Measurements from ENCODE around the gene C15orf39. TPM values are rescaled to one million over a fixed set of nuclear protein-coding genes. Genes with fewer than 3 reads are reported as not detected.
"Not testable (repeated sequence)": the region's sequence is repeated elsewhere in the genome, so short reads cannot be mapped to it uniquely, and the experiment has no call there.

Gene C15orf39
- total RNA-seq, 2 donors from 2014 or later: 16.5 to 22.0 TPM

GRCh38 chr15:75237316-75237982, 35.8 kb downstream of the C15orf39 start:
- DNase-seq (no peak), ATAC-seq (replicated peaks in 1 of 2) (no peak)
- H3K4me1 Mint-ChIP-seq (ENCODE audit: low read depth): peaks cover 7% of the 10 kb centered on the region
- H3K27ac Mint-ChIP-seq: no peak overlapping the region
- no peak overlapping the region for H3K4me3 Mint-ChIP-seq
- peaks cover 20% of the 10 kb centered on the region for H3K27me3 Mint-ChIP-seq (ENCODE audit: low read depth)
- H3K36me3 Mint-ChIP-seq (ENCODE audit: insufficient read depth in 2 of 2): no peaks in the 10 kb centered on the region
- H3K9me3 Mint-ChIP-seq: no peaks in the 10 kb centered on the region

DNA sequence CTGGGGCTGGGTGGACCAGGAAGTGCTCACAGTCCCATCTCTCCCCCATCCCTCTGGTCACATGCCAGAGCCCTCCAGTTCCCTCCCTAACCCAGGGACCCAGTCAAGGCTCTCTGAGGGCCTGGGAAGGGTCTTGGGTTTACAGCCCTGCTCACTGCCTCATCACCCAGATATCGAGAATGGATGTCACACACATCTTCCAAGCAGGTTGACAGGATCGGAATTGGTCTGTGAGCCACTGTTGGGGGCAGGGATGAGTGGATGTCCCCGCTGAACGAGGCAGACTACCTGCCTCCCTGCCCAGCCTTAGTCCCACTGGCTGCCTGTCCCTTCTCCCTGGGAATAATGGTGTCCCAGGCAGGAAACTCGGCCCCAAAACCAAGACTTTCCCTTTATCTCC, 36.5 kb downstream of the C15orf39 start:
- Mint-ChIP-seq H3K36me3 (ENCODE audit: insufficient read depth in 2 of 2) (no peaks in the 10 kb centered on the region), H3K9me3 (no peaks in the 10 kb centered on the region), H3K27ac (no peak overlapping the region), H3K4me1 (ENCODE audit: low read depth) (peaks cover 7% of the 10 kb centered on the region), H3K4me3 (no peak overlapping the region), H3K27me3 (ENCODE audit: low read depth) (peaks cover 17% of the 10 kb centered on the region)
- ATAC-seq (replicated peaks in 1 of 2) (no peak), DNase-seq (no peak)

DNA sequence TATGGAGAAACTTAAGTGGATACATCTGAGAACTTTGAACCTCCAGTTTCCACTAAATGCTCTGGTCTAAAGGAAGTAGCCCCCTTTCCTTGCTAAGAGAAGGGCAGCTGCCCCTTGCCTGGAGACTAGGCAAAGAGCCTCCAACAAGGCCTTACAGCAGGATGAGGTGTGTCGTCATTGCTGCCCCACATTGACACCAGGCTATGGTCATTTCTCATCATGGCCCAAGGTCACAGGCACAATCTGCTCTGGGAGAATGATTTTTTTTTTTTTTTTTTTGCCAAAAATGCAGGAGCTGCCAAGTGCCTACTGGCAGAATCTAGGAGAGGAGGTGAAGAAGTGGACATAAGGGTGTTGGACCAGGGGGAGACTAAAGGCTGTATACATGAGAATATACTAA, 44.1 kb downstream of the C15orf39 start:
- not testable (repeated sequence) for H3K27me3 Mint-ChIP-seq (ENCODE audit: low read depth); DNase-seq

GRCh38 chr15:75248991-75249390, 47.3 kb downstream of the C15orf39 start:
- not testable (repeated sequence) for H3K36me3 Mint-ChIP-seq (ENCODE audit: insufficient read depth in 2 of 2); DNase-seq; ATAC-seq (replicated peaks in 1 of 2); H3K27ac Mint-ChIP-seq; H3K9me3 Mint-ChIP-seq; H3K4me3 Mint-ChIP-seq; H3K27me3 Mint-ChIP-seq (ENCODE audit: low read depth); H3K4me1 Mint-ChIP-seq (ENCODE audit: low read depth)

More for the DNA sequence above, 44.1 kb downstream of the C15orf39 start:
- not testable (repeated sequence) for H3K9me3 Mint-ChIP-seq; H3K4me3 Mint-ChIP-seq; H3K27ac Mint-ChIP-seq; H3K36me3 Mint-ChIP-seq (ENCODE audit: insufficient read depth in 2 of 2); ATAC-seq (replicated peaks in 1 of 2); H3K4me1 Mint-ChIP-seq (ENCODE audit: low read depth)

GRCh38 chr15:75249726-75250125, 48.0 kb downstream of the C15orf39 start:
- no peaks in the 10 kb centered on the region for H3K36me3 Mint-ChIP-seq (ENCODE audit: insufficient read depth in 2 of 2)
- no peaks in the 10 kb centered on the region for H3K9me3 Mint-ChIP-seq
- no peaks in the 10 kb centered on the region for H3K4me1 Mint-ChIP-seq (ENCODE audit: low read depth)
- DNase-seq (no peak), ATAC-seq (replicated peaks in 1 of 2) (no peak)
- H3K4me3 Mint-ChIP-seq: no peak overlapping the region
- peaks cover 6% of the 10 kb centered on the region for H3K27me3 Mint-ChIP-seq (ENCODE audit: low read depth)
- H3K27ac Mint-ChIP-seq: no peak overlapping the region

DNA sequence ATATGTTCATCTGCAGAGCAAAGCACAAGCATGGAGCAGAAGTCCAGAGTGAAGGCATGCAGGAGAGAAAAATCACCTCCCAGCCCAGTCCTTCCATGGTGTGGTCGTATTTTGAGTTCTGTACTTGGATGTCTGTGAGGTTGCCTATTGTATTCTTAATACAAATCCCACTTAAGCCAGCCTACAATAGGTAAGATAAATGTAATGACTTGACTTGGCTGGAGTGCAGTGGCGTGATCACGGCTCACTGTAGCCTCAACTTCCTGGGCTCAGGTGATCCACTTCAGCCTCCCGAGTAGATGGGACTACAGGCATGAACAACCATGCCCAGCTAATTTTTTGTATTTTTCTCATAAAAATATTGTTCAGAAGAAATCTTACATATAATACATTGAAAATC, 49.7 kb downstream of the C15orf39 start:
- not testable (repeated sequence) for H3K4me1 Mint-ChIP-seq (ENCODE audit: low read depth); H3K36me3 Mint-ChIP-seq (ENCODE audit: insufficient read depth in 2 of 2); DNase-seq; H3K4me3 Mint-ChIP-seq; H3K9me3 Mint-ChIP-seq; H3K27ac Mint-ChIP-seq; ATAC-seq (replicated peaks in 1 of 2); H3K27me3 Mint-ChIP-seq (ENCODE audit: low read depth)

DNA sequence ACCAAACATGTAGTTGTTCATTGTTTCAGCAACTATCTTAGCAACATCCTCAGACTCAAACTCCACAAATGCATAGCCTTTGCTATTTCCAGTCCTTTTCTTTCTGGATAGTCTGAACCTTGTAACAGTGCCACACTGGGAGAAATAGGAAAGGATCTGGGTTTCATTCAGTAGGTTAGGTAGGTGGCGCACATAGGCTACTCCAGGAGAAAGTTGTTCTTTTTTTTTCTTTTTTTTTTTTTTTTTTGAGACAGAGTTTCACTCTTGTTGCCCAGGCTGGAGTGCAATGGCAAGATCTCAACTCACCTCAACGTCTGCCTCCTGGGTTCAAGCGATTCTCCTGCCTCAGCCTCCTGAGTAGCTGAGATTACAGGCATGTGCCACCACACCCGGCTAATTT, 50.6 kb downstream of the C15orf39 start:
- not testable (repeated sequence) for ATAC-seq (replicated peaks in 1 of 2); H3K4me1 Mint-ChIP-seq (ENCODE audit: low read depth); H3K9me3 Mint-ChIP-seq; H3K27me3 Mint-ChIP-seq (ENCODE audit: low read depth); H3K4me3 Mint-ChIP-seq; DNase-seq; H3K27ac Mint-ChIP-seq; H3K36me3 Mint-ChIP-seq (ENCODE audit: insufficient read depth in 2 of 2)

DNA sequence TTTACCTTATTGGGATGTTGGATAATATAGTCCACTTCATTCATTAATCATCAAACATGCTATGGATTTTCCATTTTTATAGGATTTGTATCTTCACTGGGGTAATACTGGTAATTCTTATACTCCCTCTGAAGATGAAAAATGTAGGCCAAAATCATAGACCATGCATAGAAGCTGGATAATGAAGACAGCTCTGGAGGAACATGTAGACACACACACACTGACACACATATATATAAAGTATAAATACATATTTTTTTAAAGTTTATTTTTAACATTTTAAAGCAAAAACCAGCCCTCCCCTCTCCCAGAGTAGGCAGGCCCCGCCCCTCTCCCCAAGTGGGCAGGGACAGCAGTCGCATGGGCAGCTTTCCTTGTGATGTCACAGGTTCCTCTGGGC, 56.4 kb downstream of the C15orf39 start, which contains the start of gene GOLGA6C:
GOLGA6C (plus strand) TSS at position 301 of the 400 bp plus-strand sequence. CDS start 265 bp downstream, outside the sequence.
- H3K4me1 Mint-ChIP-seq (ENCODE audit: low read depth); H3K4me3 Mint-ChIP-seq; H3K9me3 Mint-ChIP-seq; H3K36me3 Mint-ChIP-seq (ENCODE audit: insufficient read depth in 2 of 2); ATAC-seq (replicated peaks in 1 of 2); DNase-seq; H3K27me3 Mint-ChIP-seq (ENCODE audit: low read depth); H3K27ac Mint-ChIP-seq: not testable (repeated sequence)

DNA sequence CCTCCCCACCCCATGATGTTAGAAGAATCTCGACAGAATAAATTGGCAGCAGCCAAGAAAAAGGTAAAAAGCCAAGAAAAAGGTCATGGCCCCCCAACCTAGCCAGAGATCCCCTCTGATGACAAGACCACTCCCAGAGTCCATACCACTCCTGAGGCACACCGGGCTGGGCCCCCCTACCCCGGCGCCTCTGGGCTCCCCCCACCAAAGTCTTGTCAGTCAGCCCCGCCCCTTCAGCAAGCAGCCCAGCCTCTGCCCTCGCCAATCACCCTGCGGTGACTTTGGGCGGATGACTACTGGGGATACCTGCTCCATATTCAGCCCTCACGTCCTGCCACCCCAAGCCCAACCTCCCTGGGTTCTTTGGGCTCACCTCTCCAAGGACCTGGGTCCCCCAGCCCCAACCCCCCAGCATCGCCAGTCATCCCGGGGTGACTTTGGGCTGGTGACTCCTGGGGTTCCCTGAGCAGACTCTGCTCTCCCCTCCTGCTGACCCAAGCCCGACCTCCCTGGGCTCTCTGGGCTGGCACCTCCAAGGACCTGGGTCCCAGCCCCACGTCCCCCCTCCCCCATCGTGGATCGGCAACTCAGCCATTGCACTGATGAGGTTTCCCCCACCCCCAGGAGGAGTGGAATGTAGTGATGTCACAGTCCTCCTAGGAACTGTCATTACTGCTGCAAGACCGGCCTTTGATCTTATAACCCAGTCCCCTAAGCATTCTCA, 57.1 kb downstream of the C15orf39 start:
- H3K27ac Mint-ChIP-seq; H3K4me1 Mint-ChIP-seq (ENCODE audit: low read depth); H3K36me3 Mint-ChIP-seq (ENCODE audit: insufficient read depth in 2 of 2); H3K27me3 Mint-ChIP-seq (ENCODE audit: low read depth); H3K9me3 Mint-ChIP-seq; ATAC-seq (replicated peaks in 1 of 2); H3K4me3 Mint-ChIP-seq; DNase-seq: not testable (repeated sequence)

GRCh38 chr15:75259873-75260272, 58.2 kb downstream of the C15orf39 start:
- H3K4me1 Mint-ChIP-seq (ENCODE audit: low read depth); ATAC-seq (replicated peaks in 1 of 2); H3K27me3 Mint-ChIP-seq (ENCODE audit: low read depth); H3K4me3 Mint-ChIP-seq; H3K36me3 Mint-ChIP-seq (ENCODE audit: insufficient read depth in 2 of 2); H3K27ac Mint-ChIP-seq; H3K9me3 Mint-ChIP-seq; DNase-seq: not testable (repeated sequence)

Other genes starting within 250 kb of the C15orf39 start
- 1 to 10 TPM; 2.2 to 3.6 TPM for gene RPP25, start 245.1 kb upstream of the C15orf39 start, total RNA-seq
- 1 to 10 TPM in 1 of 2 donors, under 1 TPM in 1; 0.31 to 1.2 TPM for gene SCAMP5, start 206.3 kb upstream of the C15orf39 start, total RNA-seq
- 10 to 100 TPM; 29.6 to 29.7 TPM for gene PPCDC, start 178.3 kb upstream of the C15orf39 start, total RNA-seq
- under 1 TPM in 1 of 2 donors, not detected in 1; 0.34 TPM for gene GOLGA6C, start 56.5 kb downstream of the C15orf39 start, total RNA-seq
- under 1 TPM in 1 of 2 donors, not detected in 1; 0.55 TPM for gene GOLGA6D, start 81.0 kb downstream of the C15orf39 start, total RNA-seq
- 10 to 100 TPM; 50.6 to 61.1 TPM for gene COMMD4, start 134.2 kb downstream of the C15orf39 start, total RNA-seq
- gene NEIL1, start 145.2 kb downstream of the C15orf39 start, total RNA-seq: 10 to 100 TPM in 1 of 2 donors, 1 to 10 TPM in 1; 5.8 to 11.0 TPM
- 100 to 1,000 TPM; 106 to 120 TPM for gene MAN2C1, start 166.7 kb downstream of the C15orf39 start, total RNA-seq
- gene SIN3A, start 249.8 kb downstream of the C15orf39 start, total RNA-seq: 10 to 100 TPM; 93.1 to 96.4 TPM

All from activated T-cell treated with anti-CD3 and anti-CD28 coated beads, Interleukin-2, amount 50 U/mL, for 72 hours (primary cell).